Measurements from ENCODE around the gene CBFA2T3.
"Not testable (repeated sequence)": the region's sequence is repeated elsewhere in the genome, so short reads cannot be mapped to it uniquely, and the experiment has no call there.

The CBFA2T3 gene

GRCh38 chr16:88977018-88977811 lies at the start of gene CBFA2T3:
TSS of gene CBFA2T3 (minus strand) at chr16:88977207. CDS start at chr16:88976807, 400 bp downstream.
- peak; percentile 23 for DNase-seq (ENCODE audit: low spot score)

- no peak for DNase-seq (ENCODE audit: low spot score)
Observed at GRCh38 chr16:89026121-89026612, 49.2 kb upstream of the CBFA2T3 start.

GRCh38 chr16:89025636-89026035 lies 48.6 kb upstream of the CBFA2T3 start:
- no peak for DNase-seq (ENCODE audit: low spot score)

- no peak for DNase-seq (ENCODE audit: low spot score)
Observed at GRCh38 chr16:89024546-89025060, 47.6 kb upstream of the CBFA2T3 start.

GRCh38 chr16:89023621-89024511 lies 46.9 kb upstream of the CBFA2T3 start:
- DNase-seq (ENCODE audit: low spot score), result no peak

GRCh38 chr16:89023151-89023551 lies 46.1 kb upstream of the CBFA2T3 start:
- no peak for DNase-seq (ENCODE audit: low spot score)

- DNase-seq (ENCODE audit: low spot score), result no peak
Observed at GRCh38 chr16:89022051-89022836, 45.2 kb upstream of the CBFA2T3 start.

- DNase-seq (ENCODE audit: low spot score), result no peak
Observed at GRCh38 chr16:89020925-89021595, 44.1 kb upstream of the CBFA2T3 start.

- DNase-seq (ENCODE audit: low spot score), result no peak
Observed at GRCh38 chr16:89020068-89020924, 43.3 kb upstream of the CBFA2T3 start.

- no peak for DNase-seq (ENCODE audit: low spot score)
Observed at GRCh38 chr16:89019511-89019910, 42.5 kb upstream of the CBFA2T3 start.

GRCh38 chr16:89018282-89019158 lies 41.5 kb upstream of the CBFA2T3 start:
- DNase-seq (ENCODE audit: low spot score), result no peak

- DNase-seq (ENCODE audit: low spot score), result no peak
Observed at GRCh38 chr16:89017543-89018281, 40.7 kb upstream of the CBFA2T3 start.

GRCh38 chr16:89016561-89016960 lies 39.6 kb upstream of the CBFA2T3 start:
- DNase-seq (ENCODE audit: low spot score), result not testable (repeated sequence)

GRCh38 chr16:89015271-89015859 lies 38.4 kb upstream of the CBFA2T3 start:
- DNase-seq (ENCODE audit: low spot score), result no peak

GRCh38 chr16:89014403-89015230 lies 37.6 kb upstream of the CBFA2T3 start:
- no peak for DNase-seq (ENCODE audit: low spot score)

GRCh38 chr16:89013692-89014402 lies 36.8 kb upstream of the CBFA2T3 start:
- DNase-seq (ENCODE audit: low spot score), result no peak

All from putamen (tissue), 1 donor.